H1 (cell line): ENCODE data around the gene TMEM255A. TPM values are rescaled to one million over a fixed set of nuclear protein-coding genes. Genes with fewer than 3 reads are reported as not detected.

Experiments
- CTCF ChIA-PET: fragments of 300-600 bp; sonication (Branson Sonifier 250); formaldehyde crosslinking; loops from one replicate; lab custom pipeline; 2021; ENCODE audit not compliant: partially characterized antibody; lab: Charles Lee
- POLR2A ChIA-PET: fragments of 300-600 bp; sonication (Branson Sonifier 250); formaldehyde crosslinking; loops from one replicate; lab custom pipeline; 2021; ENCODE audit warnings: inconsistent platforms; ENCODE audit not compliant: partially characterized antibody; lab: Charles Lee
- DNase-seq, 2 experiments: peaks; one replicate each; pipeline versions ENCODE4 v3.0.0 to v3.0.0-alpha.2; 2010 to 2022; ENCODE audit warnings: low spot score in 2 of 2, low read depth in 1 of 2, mixed read lengths in 1 of 2
- FAIRE-seq: peaks from 2 replicates; lab custom pipeline; 2011; peaks lifted over from hg19 to GRCh38; lab: Jason Lieb, UNC
- H2AFZ ChIP-seq: 2 replicates; pipeline ENCODE4 v1.8.1; 2012; ENCODE audit warnings: low read length, inconsistent platforms
- H2AK5ac ChIP-seq: 2 replicates; pipeline ENCODE4 v1.6.1; 2013; ENCODE audit warnings: low read depth, low read length
- H2BK120ac ChIP-seq: replicated peaks from 2 replicates; pipeline ENCODE3; 2013; ENCODE audit warnings: low read depth, low read length, inconsistent platforms
- H2BK12ac ChIP-seq: 2 replicates; pipeline ENCODE4 v1.6.1; 2013; ENCODE audit warnings: low read depth, low read length
- H2BK15ac ChIP-seq: 2 replicates; pipeline ENCODE4 v1.6.1; 2013; ENCODE audit warnings: low read length
- H2BK20ac ChIP-seq: 2 replicates; pipeline ENCODE4 v1.6.1; 2013; ENCODE audit warnings: low read length
- H2BK5ac ChIP-seq: 2 replicates; pipeline ENCODE4 v1.6.1; 2013; ENCODE audit warnings: low read depth, low read length
- H3K14ac ChIP-seq: 2 replicates; pipeline ENCODE4 v1.6.1; 2013; ENCODE audit warnings: inconsistent platforms; ENCODE audit not compliant: insufficient read length
- H3K18ac ChIP-seq: 2 replicates; pipeline ENCODE4 v1.6.1; 2013; ENCODE audit warnings: low read length; ENCODE audit errors: extremely low read depth
- H3K23ac ChIP-seq: 2 replicates; pipeline ENCODE4 v1.6.1; 2013; ENCODE audit warnings: inconsistent platforms; ENCODE audit not compliant: insufficient read length
- H3K23me2 ChIP-seq: 2 replicates; pipeline ENCODE4 v1.6.1; 2013; ENCODE audit warnings: low read depth, low read length
- H3K27ac ChIP-seq: 2 replicates; pipeline ENCODE4 v1.6.1; 2011; ENCODE audit warnings: low read depth, low read length, inconsistent platforms
- H3K27me3 ChIP-seq, 4 experiments: replicated peaks in 1 of 4; 1 replicate in 1 of 4; 2 replicates in 3 of 4; pipeline versions ENCODE4 v1.6.1 to v1.8.1; 2011 to 2013; ENCODE audit warnings: low read length in 3 of 4, mild to moderate bottlenecking in 3 of 4, inconsistent platforms in 2 of 4, mixed read lengths in 2 of 4, moderate library complexity in 1 of 4; ENCODE audit not compliant: control insufficient read depth in 3 of 4, insufficient read depth in 3 of 4; ENCODE audit errors: extremely low read depth in 1 of 4
- H3K36me3 ChIP-seq, 4 experiments: 2 replicates each; pipeline versions ENCODE4 v1.6.1 to v1.8.1; 2011 to 2013; ENCODE audit warnings: mild to moderate bottlenecking in 4 of 4, low read length in 3 of 4, moderate library complexity in 2 of 4, control low read depth in 1 of 4, inconsistent platforms in 1 of 4; ENCODE audit not compliant: insufficient read depth in 4 of 4, control insufficient read depth in 2 of 4
- H3K4ac ChIP-seq: replicated peaks from 2 replicates; pipeline ENCODE3; 2013; ENCODE audit warnings: low read length, low read depth, mixed read lengths, inconsistent platforms; ENCODE audit not compliant: insufficient read length
- H3K4me1 ChIP-seq, 4 experiments: replicated peaks in 1 of 4; 1 replicate in 1 of 4; 2 replicates in 3 of 4; pipeline versions ENCODE4 v1.6.1 to v1.8.1; 2011 to 2013; ENCODE audit warnings: low read length in 3 of 4, inconsistent platforms in 2 of 4, mixed read lengths in 1 of 4; ENCODE audit not compliant: insufficient read depth in 4 of 4, control insufficient read depth in 3 of 4
- H3K4me2 ChIP-seq, 2 experiments: 2 replicates each; pipeline versions ENCODE4 v1.6.1 to v1.8.1; 2011 to 2013; ENCODE audit warnings: low read depth in 2 of 2, low read length in 2 of 2, control low read depth in 1 of 2, inconsistent platforms in 1 of 2, mild to moderate bottlenecking in 1 of 2; ENCODE audit not compliant: insufficient read depth in 1 of 2
- H3K4me3 ChIP-seq, 4 experiments: fragments of 200-600, 300-600 bp in 1 of 4; sonication (generic), shearing (Covaris generic), sonication (Bioruptor Twin) in 1 of 4; 2 replicates each; pipeline versions ENCODE4 v1.5.1 to v1.8.1; 2011 to 2016; ENCODE audit warnings: low read length in 4 of 4, low read depth in 3 of 4, control low read depth in 2 of 4, inconsistent platforms in 2 of 4, mild to moderate bottlenecking in 2 of 4, mixed read lengths in 1 of 4, moderate library complexity in 1 of 4; ENCODE audit not compliant: insufficient read depth in 2 of 4; ENCODE audit errors: extremely low read depth in 1 of 4
- H3K56ac ChIP-seq: replicated peaks from 2 replicates; pipeline ENCODE3; 2013; ENCODE audit warnings: low read depth, mild to moderate bottlenecking, mixed read lengths, low read length, inconsistent platforms; ENCODE audit not compliant: insufficient read length
- H3K79me1 ChIP-seq: 2 replicates; pipeline ENCODE4 v1.6.1; 2013; ENCODE audit warnings: low read depth, low read length, control low read depth
- H3K79me2 ChIP-seq, 2 experiments: 2 replicates each; pipeline versions ENCODE4 v1.6.1 to v1.8.1; 2012 to 2013; ENCODE audit warnings: low read length in 2 of 2, mild to moderate bottlenecking in 2 of 2, inconsistent platforms in 1 of 2; ENCODE audit not compliant: insufficient read depth in 2 of 2, control insufficient read depth in 1 of 2
- H3K9ac ChIP-seq, 4 experiments: replicated peaks in 1 of 4; 1 replicate in 1 of 4; 2 replicates in 3 of 4; pipeline versions ENCODE4 v1.6.1 to v1.8.1; 2011 to 2013; ENCODE audit warnings: low read depth in 3 of 4, low read length in 3 of 4, control low read depth in 2 of 4, mild to moderate bottlenecking in 2 of 4, moderate library complexity in 2 of 4, inconsistent platforms in 1 of 4; ENCODE audit errors: extremely low read depth in 1 of 4
- H3K9me3 ChIP-seq, 2 experiments: 2 replicates each; pipeline versions ENCODE4 v1.6.1 to v1.8.1; 2012 to 2013; ENCODE audit warnings: mild to moderate bottlenecking in 2 of 2, moderate library complexity in 2 of 2, control low read depth in 1 of 2, inconsistent platforms in 1 of 2, low read depth in 1 of 2, low read length in 1 of 2, mixed read lengths in 1 of 2; ENCODE audit not compliant: insufficient read depth in 2 of 2
- H4K20me1 ChIP-seq, 2 experiments: replicated peaks in 1 of 2; 2 replicates each; pipeline versions ENCODE3 to v1.8.1; 2011 to 2013; ENCODE audit warnings: inconsistent platforms in 2 of 2, low read length in 2 of 2, mild to moderate bottlenecking in 1 of 2; ENCODE audit not compliant: insufficient read depth in 2 of 2, control insufficient read depth in 1 of 2
- H4K5ac ChIP-seq: 2 replicates; pipeline ENCODE4 v1.6.1; 2013; ENCODE audit warnings: low read length, low read depth, mixed read lengths, inconsistent platforms; ENCODE audit not compliant: insufficient read length
- H4K8ac ChIP-seq: 2 replicates; pipeline ENCODE4 v1.8.0; 2013; ENCODE audit warnings: mild to moderate bottlenecking, moderate library complexity, low read length, inconsistent platforms; ENCODE audit not compliant: insufficient read depth; ENCODE audit errors: extremely low read depth
- H4K91ac ChIP-seq: replicated peaks from 2 replicates; pipeline ENCODE3; 2013; ENCODE audit warnings: low read length, mixed read lengths, inconsistent platforms; ENCODE audit not compliant: insufficient read length
- GTF2F1 ChIP-seq: IDR thresholded peaks from 2 replicates; pipeline ENCODE4 v1.6.1; 2012; ENCODE audit warnings: low read depth, low read length, improper control_type of control experiment, borderline replicate concordance
- NRF1 ChIP-seq: IDR thresholded peaks from 2 replicates; pipeline ENCODE4 v1.6.1; 2011; ENCODE audit warnings: mild to moderate bottlenecking, low read depth, low read length, improper control_type of control experiment
- WGBS, 2 experiments: shearing (Covaris generic) in 1 of 2; methylation state at CpG; one replicate each; pipeline versions ENCODE4 v1.1.6 to v1.1.7; 2013 to 2015; ENCODE audit warnings: low lambda C conversion rate in 2 of 2, mixed read lengths in 2 of 2, inconsistent platforms in 1 of 2, low coverage in 1 of 2, missing lambda C conversion rate in 1 of 2; ENCODE audit not compliant: insufficient replicate concordance in 2 of 2, insufficient coverage in 1 of 2, insufficient read length in 1 of 2; ENCODE audit errors: extremely low coverage in 1 of 2, missing lambda C conversion rate in 1 of 2; 5-methylcytosine and 5-hydroxymethylcytosine counted together
- polyA plus RNA-seq, 7 experiments: library from polyadenylated mRNA; depleted of rRNA in 3 of 7; stranded (reverse) in 5 of 7; unstranded in 2 of 7; fragments of >200 nt in 5 of 7; fragments of 200-250 nt in 2 of 7; gene quantifications; 1 replicate in 5 of 7; 2 replicates in 1 of 7; 4 replicates in 1 of 7; pipeline versions ENCODE4 v1.2.1 to v1.2.3, GENCODE V29; 2011 to 2013; ENCODE audit warnings: missing spikeins in 2 of 7, mixed read lengths in 2 of 7
- total RNA-seq: library from RNA; stranded (reverse); fragmentation: NEBNext Ultra II Directional; extraction: Animal tissue kit (Norgen Biotek cat#: 25700); gene quantifications from 2 replicates; pipeline ENCODE4 v1.2.1, GENCODE V29; 2021
- TF ChIP-seq, protein P1 (sequence below): IDR thresholded peaks from 2 replicates; pipeline ENCODE4 v1.6.1; 2011; ENCODE audit warnings: low read length, improper control_type of control experiment

The TMEM255A gene
- total and polyA plus RNA-seq, 2 of the 8 experiments (the other 6 are each of a cell fraction or from before 2014, with no cell fraction given), result 0.73 to 2.3 TPM

DNA sequence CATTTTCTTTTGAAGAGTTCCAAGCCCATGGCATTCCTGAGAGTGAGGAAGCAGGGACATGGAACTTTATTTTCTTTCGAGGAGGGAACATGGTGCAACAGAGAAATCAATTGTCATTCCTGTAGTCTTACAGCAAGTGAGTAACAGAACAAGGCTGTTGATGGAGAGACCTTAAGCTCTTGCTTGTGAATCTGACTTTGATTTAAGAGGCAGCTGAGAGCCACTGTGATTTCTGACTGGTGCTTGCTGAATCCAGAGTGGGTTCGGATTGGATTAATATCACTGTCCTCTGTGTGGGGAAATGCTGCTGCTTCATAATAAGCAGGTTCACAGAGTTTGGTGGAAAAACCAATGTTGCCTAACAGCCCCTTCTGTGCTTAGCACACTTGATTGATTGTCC lies 45.9 kb upstream of the TMEM255A start:
- TF ChIP-seq NRF1, result no peak
- no peak for TF ChIP-seq GTF2F1
- TF ChIP-seq, protein P1, sequence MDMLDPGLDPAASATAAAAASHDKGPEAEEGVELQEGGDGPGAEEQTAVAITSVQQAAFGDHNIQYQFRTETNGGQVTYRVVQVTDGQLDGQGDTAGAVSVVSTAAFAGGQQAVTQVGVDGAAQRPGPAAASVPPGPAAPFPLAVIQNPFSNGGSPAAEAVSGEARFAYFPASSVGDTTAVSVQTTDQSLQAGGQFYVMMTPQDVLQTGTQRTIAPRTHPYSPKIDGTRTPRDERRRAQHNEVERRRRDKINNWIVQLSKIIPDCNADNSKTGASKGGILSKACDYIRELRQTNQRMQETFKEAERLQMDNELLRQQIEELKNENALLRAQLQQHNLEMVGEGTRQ, result no peak
- Histone ChIP-seq H3K79me1 (no peaks in the 10 kb centered on the region), H3K36me3 (no peaks in the 10 kb centered on the region), H3K27me3 (no peaks in the 10 kb centered on the region), H3K27ac (no peak overlapping the region), H4K8ac (no peak overlapping the region), H3K14ac (no peak overlapping the region), H2BK12ac (no peak overlapping the region), H2BK120ac (no peak overlapping the region), H2BK20ac (no peak overlapping the region), H3K56ac (no peak overlapping the region), H3K4me3 (no peak overlapping the region), H2BK15ac (no peak overlapping the region), H4K5ac (no peak overlapping the region), H3K4me1 (no peaks in the 10 kb centered on the region), H2AFZ (no peak overlapping the region), H4K91ac (no peak overlapping the region), H4K20me1 (no peaks in the 10 kb centered on the region), H3K9me3 (no peaks in the 10 kb centered on the region), H3K4ac (no peak overlapping the region), H3K79me2 (no peaks in the 10 kb centered on the region), H3K18ac (no peak overlapping the region), H3K4me2 (no peak overlapping the region), H3K9ac (no peak overlapping the region), H3K23ac (no peak overlapping the region), H2BK5ac (no peak overlapping the region), H2AK5ac (no peak overlapping the region), H3K23me2 (no peaks in the 10 kb centered on the region)
- FAIRE-seq, result no peak
- 92% methylated on average over 2 of the region's 2 CpGs; no CpG with 5 or more reads in 1 of the 2 experiments for WGBS, 2 experiments
- ChIA-PET CTCF (interaction anchor here (1.0 to 3.2 kb wide), 3 partner anchors 8 to 39 kb away, joined by 3 to 15 read pairs (median 3); no protein-coding TSS in a partner anchor), POLR2A (no interaction called here)
- DNase-seq, result no peak
